Stomach (tissue), 9 donors: Measurements from ENCODE around the gene IRAK1. TPM values are rescaled to one million over a fixed set of nuclear protein-coding genes. Genes with fewer than 3 reads are reported as not detected.
A peak's percentile ranks its signal among the peaks of the same experiment; 100 is the strongest.

Experiments
- DNase-seq, 2 donors: peaks; one replicate each; pipeline versions ENCODE4 v3.0.0 to v3.0.0-alpha.2; 2013 to 2019
- H3K27ac ChIP-seq, 5 donors: fragments of 200-600 bp in 4 of 5; sonication (generic) in 4 of 5; one replicate each; pipeline ENCODE4 v1.5.1; 2013 to 2019; ENCODE audit warnings: mild to moderate bottlenecking in 1 of 5, moderate library complexity in 1 of 5
- H3K27me3 ChIP-seq, 3 donors: fragments of 200-600 bp; sonication (generic); one replicate each; pipeline ENCODE4 v1.5.1; 2017 to 2019; ENCODE audit warnings: mixed run types in 1 of 3
- H3K36me3 ChIP-seq, 4 donors: fragments of 200-600 bp; sonication (generic); 1 replicate in 3 of 4; 2 replicates in 1 of 4; pipeline ENCODE4 v1.5.1; 2016 to 2019
- H3K4me1 ChIP-seq, 4 donors: fragments of 200-600 bp; sonication (generic); one replicate each; pipeline ENCODE4 v1.5.1; 2016 to 2019
- H3K4me3 ChIP-seq, 4 donors: fragments of 200-600 bp; sonication (generic) in 3 of 4; one replicate each; pipeline ENCODE4 v1.5.1; 2016 to 2019; ENCODE audit warnings: mild to moderate bottlenecking in 1 of 4
- H3K9me3 ChIP-seq, 4 donors: fragments of 200-600 bp; sonication (generic); one replicate each; pipeline ENCODE4 v1.5.1; 2016 to 2019
- CTCF ChIP-seq, 7 experiments: fragments of 450-650 bp in 4 of 7; fragments of 200-600 bp in 3 of 7; sonication (generic) in 3 of 7; IDR thresholded peaks; one replicate each; pipeline ENCODE4 v1.5.1; 2016 to 2019; ENCODE audit warnings: antibody characterized with exemption in 7 of 7, control low read depth in 2 of 7, mild to moderate bottlenecking in 1 of 7
- EP300 ChIP-seq: sonication (generic); formaldehyde crosslinking; IDR thresholded peaks from one replicate; pipeline ENCODE4 v1.6.1; 2017; ENCODE audit warnings: antibody characterized with exemption
- POLR2A ChIP-seq, 4 donors: fragments of 450-650 bp; IDR thresholded peaks; one replicate each; pipeline ENCODE4 v1.6.1; 2016; ENCODE audit warnings: antibody characterized with exemption in 4 of 4, control low read depth in 2 of 4, mild to moderate bottlenecking in 1 of 4, moderate library complexity in 1 of 4
- POLR2AphosphoS5 ChIP-seq, 3 donors: sonication (generic); formaldehyde crosslinking; IDR thresholded peaks; one replicate each; pipeline ENCODE4 v1.6.1; 2016; ENCODE audit warnings: antibody characterized with exemption in 3 of 3
- WGBS, 5 donors: extraction: QIAGEN DNeasy Blood & Tissue Kit in 3 of 5; methylation state at CpG; one replicate each; pipeline versions ENCODE4 v1.1.5 to v1.1.7; 2013 to 2018; 5-methylcytosine and 5-hydroxymethylcytosine counted together
- intact Hi-C: fragments of 100-400 bp; cut with DNase I; formaldehyde crosslinking; loops from one replicate; pipeline ENCODE4 v1.15.1; 2023; ENCODE audit warnings: low total_unique reads
- polyA plus RNA-seq, 3 donors: library from polyadenylated mRNA; stranded (reverse); fragments of 200-250 nt; gene quantifications; one replicate each; pipeline ENCODE4 v1.2.3, GENCODE V29; 2013
- total RNA-seq, 5 donors: library from RNA; depleted of rRNA; stranded (reverse); fragments of >200 nt; gene quantifications; one replicate each; pipeline versions ENCODE4 v1.1.0 to v1.2.3, GENCODE V29; 2014 to 2016
- donor health status: healthy with polysubstance abuse.
- donor health status: Bipolar disorder and iron deficiency.
- donor health status: healthy.

Gene IRAK1
- total and polyA plus RNA-seq, 8 donors: 25.5 to 211 (median 66.9) TPM

- DNase-seq: peak; percentile 82 to 86
- intact Hi-C loops: no loop called here
- Histone ChIP-seq H3K36me3 (peaks cover 0 to 8% (median 0%) of the 10 kb centered on the region in 4 donors), H3K4me3 (no peak overlapping the region), H3K27ac (peak overlapping the region in 1 of 5 donors; percentile 4), H3K4me1 (peaks cover 35 to 57% (median 46%) of the 10 kb centered on the region in 4 donors), H3K27me3 (peaks cover 0 to 3% (median 0%) of the 10 kb centered on the region in 3 donors), H3K9me3 (no peaks in the 10 kb centered on the region)
- WGBS, 5 donors: 25 to 48% (median 28%) methylated on average over 5 to 8 of the region's 8 CpGs
- TF ChIP-seq CTCF (IDR thresholded peaks at IDR 0.05) (peak in 4 of 7 experiments; percentile 42 to 65 (median 47)), POLR2AphosphoS5 (IDR thresholded peaks at IDR 0.05) (no peak)
Measured at GRCh38 chrX:154051201-154051810, 31.6 kb upstream of the IRAK1 start.

- no peaks in the 10 kb centered on the region for H3K27me3 ChIP-seq
- H3K27ac ChIP-seq: peak overlapping the region in 2 of 5 donors; percentile 35 to 42
- WGBS, 5 donors: 54 to 78% (median 64%) methylated on average over 2 to 7 of the region's 7 CpGs
- H3K36me3 ChIP-seq: peaks cover 0 to 8% (median 0%) of the 10 kb centered on the region in 4 donors
- H3K4me1 ChIP-seq: peaks cover 36 to 67% (median 51%) of the 10 kb centered on the region in 4 donors
- TF ChIP-seq CTCF (IDR thresholded peaks at IDR 0.05) (no peak), POLR2AphosphoS5 (IDR thresholded peaks at IDR 0.05) (no peak), EP300 (no peak), POLR2A (IDR thresholded peaks at IDR 0.05) (no peak)
- no peak for DNase-seq
- intact Hi-C loops: no loop called here
- no peaks in the 10 kb centered on the region for H3K9me3 ChIP-seq
- H3K4me3 ChIP-seq: no peak overlapping the region
Measured at GRCh38 chrX:154050113-154050495, 30.4 kb upstream of the IRAK1 start.

- TF ChIP-seq POLR2AphosphoS5 (IDR thresholded peaks at IDR 0.05): no peak
- H3K27me3 ChIP-seq: no peaks in the 10 kb centered on the region
- DNase-seq: peak in 1 of 2 donors; percentile 39
- intact Hi-C loops: no loop called here
- peaks cover 0 to 8% (median 0%) of the 10 kb centered on the region in 4 donors for H3K36me3 ChIP-seq
- 30 to 60% (median 46%) methylated on average over 6 to 13 of the region's 13 CpGs for WGBS, 5 donors
- H3K9me3 ChIP-seq: no peaks in the 10 kb centered on the region
- H3K27ac ChIP-seq: peak overlapping the region in 2 of 5 donors; percentile 35 to 42
- H3K4me3 ChIP-seq: no peak overlapping the region
- H3K4me1 ChIP-seq: peaks cover 36 to 73% (median 54%) of the 10 kb centered on the region in 4 donors
Measured at GRCh38 chrX:154049209-154050112, 29.8 kb upstream of the IRAK1 start.

GRCh38 chrX:154048398-154048797 lies 28.7 kb upstream of the IRAK1 start:
- intact Hi-C loops: no loop called here
- TF ChIP-seq POLR2A (IDR thresholded peaks at IDR 0.05) (no peak), EP300 (no peak), POLR2AphosphoS5 (IDR thresholded peaks at IDR 0.05) (no peak), CTCF (IDR thresholded peaks at IDR 0.05) (no peak)
- Histone ChIP-seq H3K4me1 (peaks cover 36 to 84% (median 58%) of the 10 kb centered on the region in 4 donors), H3K9me3 (no peaks in the 10 kb centered on the region), H3K27ac (no peak overlapping the region), H3K27me3 (no peaks in the 10 kb centered on the region), H3K4me3 (no peak overlapping the region), H3K36me3 (peaks cover 0 to 8% (median 0%) of the 10 kb centered on the region in 4 donors)
- no peak for DNase-seq
- WGBS, 5 donors: 85 to 90% (median 89%) methylated on average over 10 to 11 of the region's 11 CpGs
